Common myeloid progenitor, CD34-positive (primary cell): ENCODE measurements around the gene DRP2.
A peak's percentile ranks its signal among the peaks of the same experiment; 100 is the strongest.

Experiments used
- CTCF ChIA-PET: fragments of 350-600 bp; sonication (Branson Sonifier 250); formaldehyde crosslinking; loops from one replicate; lab custom pipeline; 2021; ENCODE audit warnings: antibody characterized with exemption; lab: Charles Lee
- POLR2A ChIA-PET: fragments of 350-600 bp; sonication (Branson Sonifier 250); formaldehyde crosslinking; loops from one replicate; lab custom pipeline; 2021; ENCODE audit warnings: antibody characterized with exemption; lab: Charles Lee
- DNase-seq, 3 donors: peaks; one replicate each; pipeline versions ENCODE4 v3.0.0 to v3.0.0-alpha.2; 2013
- H3K27ac ChIP-seq, 2 experiments: 1 replicate in 1 of 2; 2 replicates in 1 of 2; pipeline ENCODE4 v1.7.0; 2013; ENCODE audit warnings: inconsistent platforms in 2 of 2, low read length in 2 of 2, mild to moderate bottlenecking in 2 of 2, low read depth in 1 of 2, moderate library complexity in 1 of 2; ENCODE audit not compliant: severe bottlenecking in 2 of 2, insufficient read depth in 1 of 2, poor library complexity in 1 of 2
- H3K27me3 ChIP-seq, 5 experiments: replicated peaks in 2 of 5; 1 replicate in 3 of 5; 2 replicates in 2 of 5; pipeline versions ENCODE4 v1.6.1 to v1.7.0; 2013; ENCODE audit warnings: low read length in 4 of 5, mild to moderate bottlenecking in 2 of 5, moderate library complexity in 2 of 5, inconsistent platforms in 1 of 5; ENCODE audit not compliant: insufficient read depth in 5 of 5, control insufficient read depth in 4 of 5
- H3K36me3 ChIP-seq, 4 experiments: 1 replicate in 2 of 4; 2 replicates in 2 of 4; pipeline versions ENCODE4 v1.6.1 to v1.7.0; 2013; ENCODE audit warnings: low read length in 3 of 4, control low read depth in 1 of 4, mild to moderate bottlenecking in 1 of 4; ENCODE audit not compliant: control insufficient read depth in 4 of 4, insufficient read depth in 4 of 4
- H3K4me1 ChIP-seq, 4 experiments: 1 replicate in 3 of 4; 2 replicates in 1 of 4; pipeline versions ENCODE4 v1.6.1 to v1.7.1; 2013; ENCODE audit warnings: low read length in 3 of 4, mild to moderate bottlenecking in 3 of 4, control low read depth in 1 of 4, inconsistent platforms in 1 of 4, moderate library complexity in 1 of 4; ENCODE audit not compliant: control insufficient read depth in 4 of 4, insufficient read depth in 4 of 4; ENCODE audit errors: control extremely low read depth in 1 of 4
- H3K4me3 ChIP-seq, 7 experiments: 1 replicate in 4 of 7; 2 replicates in 3 of 7; pipeline versions ENCODE4 v1.5.1 to v1.7.0; 2013; ENCODE audit warnings: mild to moderate bottlenecking in 7 of 7, low read length in 6 of 7, moderate library complexity in 6 of 7, inconsistent platforms in 2 of 7, low read depth in 2 of 7, control low read depth in 1 of 7; ENCODE audit not compliant: insufficient read depth in 4 of 7, control insufficient read depth in 1 of 7; ENCODE audit errors: extremely low read depth in 1 of 7
- H3K9me3 ChIP-seq, 5 experiments: 1 replicate in 4 of 5; 2 replicates in 1 of 5; pipeline versions ENCODE4 v1.6.1 to v1.7.1; 2013; ENCODE audit warnings: low read length in 4 of 5, mild to moderate bottlenecking in 2 of 5, inconsistent platforms in 1 of 5, low read depth in 1 of 5, moderate library complexity in 1 of 5; ENCODE audit not compliant: control insufficient read depth in 4 of 5, insufficient read depth in 2 of 5; ENCODE audit errors: control extremely low read depth in 1 of 5
- WGBS: methylation state at CpG from one replicate; pipeline ENCODE4 v1.1.5; 2013; ENCODE audit not compliant: insufficient coverage; 5-methylcytosine and 5-hydroxymethylcytosine counted together

DRP2 gene

GRCh38 chrX:101237041-101237440 is 17.5 kb downstream of the DRP2 start:
- Histone ChIP-seq H3K27me3 (no peaks in the 10 kb centered on the region), H3K27ac (no peak overlapping the region), H3K36me3 (no peaks in the 10 kb centered on the region), H3K4me3 (no peak overlapping the region), H3K4me1 (no peaks in the 10 kb centered on the region), H3K9me3 (no peaks in the 10 kb centered on the region)
- DNase-seq = no peak
- ChIA-PET POLR2A (no interaction called here), CTCF (no interaction called here)
- 75% methylated on average over 1 of the region's 2 CpGs for WGBS

GRCh38 chrX:101241531-101241930 is 21.9 kb downstream of the DRP2 start:
- Histone ChIP-seq H3K9me3 (no peaks in the 10 kb centered on the region), H3K36me3 (no peaks in the 10 kb centered on the region), H3K27ac (no peak overlapping the region), H3K27me3 (no peaks in the 10 kb centered on the region), H3K4me1 (no peaks in the 10 kb centered on the region), H3K4me3 (no peak overlapping the region)
- DNase-seq = no peak
- ChIA-PET POLR2A (no interaction called here), CTCF (no interaction called here)
- WGBS = 88% methylated on average over 9 of the region's 9 CpGs

- ChIA-PET CTCF (no interaction called here), POLR2A (no interaction called here)
These were observed 33.0 kb downstream of the DRP2 start for GRCh38 chrX:101252634-101253033.

GRCh38 chrX:101257448-101258258 is 38.1 kb downstream of the DRP2 start:
- Histone ChIP-seq H3K27ac (no peak overlapping the region), H3K36me3 (no peaks in the 10 kb centered on the region), H3K9me3 (no peaks in the 10 kb centered on the region), H3K4me3 (no peak overlapping the region), H3K4me1 (peaks cover 0 to 4% (median 0%) of the 10 kb centered on the region in 4 experiments), H3K27me3 (peaks cover 0 to 7% (median 0%) of the 10 kb centered on the region in 5 experiments)
- CTCF ChIA-PET = interaction anchor here (0.6 kb wide), 1 partner anchor 18 kb away, joined by 3 read pairs; no protein-coding TSS in a partner anchor
- WGBS = 78% methylated on average over 3 of the region's 4 CpGs
- POLR2A ChIA-PET = no interaction called here
- peak in 2 of 3 donors; percentile 1 to 4 for DNase-seq

More at GRCh38 chrX:101252634-101253033, 33.0 kb downstream of the DRP2 start:
- peaks cover 0 to 4% (median 0%) of the 10 kb centered on the region in 5 experiments for H3K27me3 ChIP-seq
- H3K4me3 ChIP-seq = no peak overlapping the region
- 83% methylated on average over 2 of the region's 2 CpGs for WGBS
- no peaks in the 10 kb centered on the region for H3K9me3 ChIP-seq
- no peak overlapping the region for H3K27ac ChIP-seq
- no peaks in the 10 kb centered on the region for H3K36me3 ChIP-seq
- DNase-seq = no peak
- peaks cover 0 to 1% (median 0%) of the 10 kb centered on the region in 4 experiments for H3K4me1 ChIP-seq

GRCh38 chrX:101258259-101258581 is 38.6 kb downstream of the DRP2 start:
- 89% methylated on average over 11 of the region's 11 CpGs for WGBS
- no peaks in the 10 kb centered on the region for H3K36me3 ChIP-seq
- CTCF ChIA-PET = no interaction called here

GRCh38 chrX:101260435-101260834 is 40.8 kb downstream of the DRP2 start:
- CTCF ChIA-PET = no interaction called here
- no CpG with 5 or more reads among the region's 4 CpGs for WGBS
- Histone ChIP-seq H3K4me1 (peaks cover 0 to 4% (median 0%) of the 10 kb centered on the region in 4 experiments), H3K9me3 (no peaks in the 10 kb centered on the region), H3K27me3 (peaks cover 0 to 4% (median 0%) of the 10 kb centered on the region in 5 experiments), H3K4me3 (no peak overlapping the region), H3K36me3 (no peaks in the 10 kb centered on the region), H3K27ac (no peak overlapping the region)
- peak in 1 of 3 donors; percentile 5 for DNase-seq
- POLR2A ChIA-PET = interaction anchor here (0.6 kb wide), 1 partner anchor 335 kb away, joined by 5 read pairs; no protein-coding TSS in a partner anchor

More at GRCh38 chrX:101258259-101258581, 38.6 kb downstream of the DRP2 start:
- Histone ChIP-seq H3K4me3 (no peak overlapping the region), H3K27me3 (peaks cover 0 to 7% (median 0%) of the 10 kb centered on the region in 5 experiments), H3K9me3 (no peaks in the 10 kb centered on the region), H3K27ac (no peak overlapping the region), H3K4me1 (peaks cover 0 to 4% (median 0%) of the 10 kb centered on the region in 4 experiments)
- no peak for DNase-seq
- POLR2A ChIA-PET = no interaction called here

- Histone ChIP-seq H3K27me3 (peaks cover 0 to 4% (median 0%) of the 10 kb centered on the region in 5 experiments), H3K4me3 (no peak overlapping the region), H3K9me3 (no peaks in the 10 kb centered on the region), H3K27ac (no peak overlapping the region), H3K4me1 (peaks cover 0 to 3% (median 0%) of the 10 kb centered on the region in 4 experiments), H3K36me3 (no peaks in the 10 kb centered on the region)
- ChIA-PET CTCF (no interaction called here), POLR2A (no interaction called here)
- 72% methylated on average over 3 of the region's 4 CpGs for WGBS
- no peak for DNase-seq
These were observed 43.0 kb downstream of the DRP2 start for GRCh38 chrX:101262590-101262989.
